HepG2 (cell line): ENCODE data around the gene TMEM125. TPM values are rescaled to one million over a fixed set of nuclear protein-coding genes. Genes with fewer than 3 reads are reported as not detected.

Experiments used
- DMAP1 ChIP-seq: IDR thresholded peaks from 2 replicates; pipeline ENCODE4 v1.6.1; 2016
- EED ChIP-seq: sonication (generic); formaldehyde crosslinking; IDR thresholded peaks from 2 replicates; pipeline ENCODE4 v1.5.0; 2020; ENCODE audit warnings: mild to moderate bottlenecking, missing genetic modification reagents
- ELF3 ChIP-seq: IDR thresholded peaks from 2 replicates; pipeline ENCODE4 v1.6.1; 2016; ENCODE audit warnings: missing genetic modification reagents, missing compliant biosample characterization
- ERF ChIP-seq: IDR thresholded peaks from 2 replicates; pipeline ENCODE4 v1.6.1; 2018; ENCODE audit warnings: missing biosample characterization, missing genetic modification reagents
- ETV5 ChIP-seq: IDR thresholded peaks from 2 replicates; pipeline ENCODE4 v1.6.1; 2018; ENCODE audit warnings: missing biosample characterization, missing genetic modification reagents, inconsistent platforms, borderline replicate concordance
- FOXO4 ChIP-seq: sonication (generic); formaldehyde crosslinking; conservative IDR thresholded peaks from 2 replicates; pipeline ENCODE4 v1.8.1; 2023; ENCODE audit warnings: missing genetic modification reagents
- GATA4 ChIP-seq: sonication (generic); IDR thresholded peaks from 2 replicates; pipeline ENCODE4 v1.6.1; 2016; ENCODE audit warnings: antibody characterized with exemption, low read depth, borderline replicate concordance
- GATAD1 ChIP-seq: IDR thresholded peaks from 2 replicates; pipeline ENCODE4 v1.6.1; 2016; ENCODE audit warnings: missing genetic modification reagents, missing compliant biosample characterization
- GTF2F1 ChIP-seq: fragments of 150-350 bp; IDR thresholded peaks from 2 replicates; pipeline ENCODE4 v1.6.1; 2014; ENCODE audit warnings: low read length
- HDAC2 ChIP-seq: sonication (generic); formaldehyde crosslinking; IDR thresholded peaks from 2 replicates; pipeline ENCODE4 v1.4.0; 2020; ENCODE audit warnings: missing genetic modification reagents
- HOXA5 ChIP-seq: sonication (generic); formaldehyde crosslinking; IDR thresholded peaks from 2 replicates; pipeline ENCODE4 v1.4.0; 2020; ENCODE audit warnings: missing genetic modification reagents
- KAT2B ChIP-seq: fragments of 150-350 bp; IDR thresholded peaks from 2 replicates; pipeline ENCODE4 v1.6.1; 2014; ENCODE audit warnings: low read depth, low read length, borderline replicate concordance
- MED1 ChIP-seq: sonication (generic); formaldehyde crosslinking; IDR thresholded peaks from 2 replicates; pipeline ENCODE4 v1.4.0; 2020; ENCODE audit warnings: missing genetic modification reagents
- NCOR1 ChIP-seq: fragments of 200-600 bp; sonication (generic); IDR thresholded peaks from 2 replicates; pipeline ENCODE4 v1.7.0; 2017; ENCODE audit warnings: antibody characterized with exemption, low read length, borderline replicate concordance
- PRMT3 ChIP-seq: sonication (generic); formaldehyde crosslinking; IDR thresholded peaks from 2 replicates; pipeline ENCODE4 v1.8.1; 2022; ENCODE audit warnings: low read depth, mild to moderate bottlenecking, moderate library complexity, missing genetic modification reagents, borderline replicate concordance
- PRPF4 ChIP-seq: fragments of 200-400 bp; formaldehyde crosslinking; IDR thresholded peaks from 2 replicates; pipeline ENCODE4 v1.6.1; 2016; ENCODE audit warnings: low read length, low read depth; ENCODE audit not compliant: poor library complexity, severe bottlenecking
- RARA ChIP-seq: IDR thresholded peaks from 2 replicates; pipeline ENCODE4 v1.6.1; 2016; ENCODE audit warnings: missing genetic modification reagents, missing compliant biosample characterization
- U2AF1 ChIP-seq: fragments of 200-400 bp; formaldehyde crosslinking; optimal IDR thresholded peaks from 2 replicates; pipeline ENCODE3; 2017; ENCODE audit warnings: mild to moderate bottlenecking, low read depth, low read length
- XRCC5 ChIP-seq: fragments of 200-400 bp; formaldehyde crosslinking; optimal IDR thresholded peaks from 2 replicates; pipeline ENCODE3; 2017; ENCODE audit warnings: mild to moderate bottlenecking, low read length
- ZBTB38 ChIP-seq: sonication (generic); formaldehyde crosslinking; IDR thresholded peaks from 2 replicates; pipeline ENCODE4 v1.5.1; 2020; ENCODE audit warnings: mild to moderate bottlenecking, missing genetic modification reagents
- ZBTB42 ChIP-seq: sonication (generic); formaldehyde crosslinking; IDR thresholded peaks from 2 replicates; pipeline ENCODE4 v1.5.0; 2020; ENCODE audit warnings: mild to moderate bottlenecking, missing genetic modification reagents
- ZNF282 ChIP-seq: fragments of 450-650 bp; IDR thresholded peaks from 2 replicates; pipeline ENCODE4 v1.6.1; 2018; ENCODE audit not compliant: partially characterized antibody
- ZNF501 ChIP-seq: sonication (generic); formaldehyde crosslinking; IDR thresholded peaks from 2 replicates; pipeline ENCODE4 v1.5.1; 2020; ENCODE audit warnings: mild to moderate bottlenecking, moderate library complexity, missing genetic modification reagents
- ZNF562 ChIP-seq: sonication (generic); formaldehyde crosslinking; IDR thresholded peaks from 2 replicates; pipeline ENCODE4 v1.8.0; 2022; ENCODE audit warnings: missing genetic modification reagents, borderline replicate concordance
- ZNF574 ChIP-seq: sonication (generic); formaldehyde crosslinking; IDR thresholded peaks from 2 replicates; pipeline ENCODE4 v1.4.0; 2020; ENCODE audit warnings: missing genetic modification reagents
- ZNF607 ChIP-seq: sonication (generic); formaldehyde crosslinking; IDR thresholded peaks from 2 replicates; pipeline ENCODE4 v1.5.1; 2020; ENCODE audit warnings: missing genetic modification reagents, mild to moderate bottlenecking, borderline replicate concordance
- polyA plus RNA-seq, 8 experiments: library from polyadenylated mRNA; depleted of rRNA in 3 of 8; stranded (reverse) in 7 of 8; unstranded in 1 of 8; fragments of >200 nt; fragmentation: Illumina TruSeq in 4 of 8; extraction: Trizol in 4 of 8; gene quantifications; 2 replicates each; pipeline versions ENCODE4 v1.2.1 to v1.2.3, GENCODE V29; 2011 to 2016; ENCODE audit warnings: low read depth in 4 of 8, missing spikeins in 1 of 8, mixed read lengths in 1 of 8; ENCODE audit not compliant: insufficient read depth in 1 of 8
- total RNA-seq, 5 experiments: library from RNA; depleted of rRNA; stranded (reverse); fragments of >200 nt; fragmentation: Illumina TruSeq; extraction: Trizol; gene quantifications; 2 replicates each; pipeline ENCODE4 v1.2.3, GENCODE V29; 2016; ENCODE audit warnings: low read depth in 1 of 5
- TF ChIP-seq, protein P1 (sequence below): sonication (generic); formaldehyde crosslinking; IDR thresholded peaks from 2 replicates; pipeline ENCODE4 v1.5.0; 2020; ENCODE audit warnings: mild to moderate bottlenecking, missing genetic modification reagents

Gene TMEM125
- total and polyA plus RNA-seq, 2 of the 13 experiments (the other 11 are each of a cell fraction or from before 2014, with no cell fraction given), result 0.03 TPM; not detected in 1

DNA sequence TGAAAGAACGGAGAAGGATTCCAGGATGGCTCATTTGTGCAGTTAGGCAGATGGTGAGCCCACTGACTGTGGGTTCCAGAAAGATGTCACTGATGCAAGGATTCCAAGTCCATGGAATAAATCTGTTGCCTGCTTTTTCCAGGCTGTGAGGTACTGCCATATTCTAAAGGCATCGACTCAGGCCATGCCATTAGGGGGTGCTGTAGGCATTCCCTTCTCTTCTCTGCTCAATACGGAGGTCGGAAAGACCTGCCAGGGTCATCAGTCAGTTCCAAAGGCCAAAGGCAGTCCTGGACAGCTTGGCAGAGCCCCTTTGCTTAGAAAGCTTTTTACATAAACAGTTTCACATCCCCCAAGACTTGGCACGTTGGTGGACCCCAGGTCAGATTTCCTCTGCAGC is 31.7 kb upstream of the TMEM125 start (continued):
- TF ChIP-seq, protein P1, sequence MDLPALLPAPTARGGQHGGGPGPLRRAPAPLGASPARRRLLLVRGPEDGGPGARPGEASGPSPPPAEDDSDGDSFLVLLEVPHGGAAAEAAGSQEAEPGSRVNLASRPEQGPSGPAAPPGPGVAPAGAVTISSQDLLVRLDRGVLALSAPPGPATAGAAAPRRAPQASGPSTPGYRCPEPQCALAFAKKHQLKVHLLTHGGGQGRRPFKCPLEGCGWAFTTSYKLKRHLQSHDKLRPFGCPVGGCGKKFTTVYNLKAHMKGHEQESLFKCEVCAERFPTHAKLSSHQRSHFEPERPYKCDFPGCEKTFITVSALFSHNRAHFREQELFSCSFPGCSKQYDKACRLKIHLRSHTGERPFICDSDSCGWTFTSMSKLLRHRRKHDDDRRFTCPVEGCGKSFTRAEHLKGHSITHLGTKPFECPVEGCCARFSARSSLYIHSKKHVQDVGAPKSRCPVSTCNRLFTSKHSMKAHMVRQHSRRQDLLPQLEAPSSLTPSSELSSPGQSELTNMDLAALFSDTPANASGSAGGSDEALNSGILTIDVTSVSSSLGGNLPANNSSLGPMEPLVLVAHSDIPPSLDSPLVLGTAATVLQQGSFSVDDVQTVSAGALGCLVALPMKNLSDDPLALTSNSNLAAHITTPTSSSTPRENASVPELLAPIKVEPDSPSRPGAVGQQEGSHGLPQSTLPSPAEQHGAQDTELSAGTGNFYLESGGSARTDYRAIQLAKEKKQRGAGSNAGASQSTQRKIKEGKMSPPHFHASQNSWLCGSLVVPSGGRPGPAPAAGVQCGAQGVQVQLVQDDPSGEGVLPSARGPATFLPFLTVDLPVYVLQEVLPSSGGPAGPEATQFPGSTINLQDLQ (CRISPR knock-in tag), result no peak
- TF ChIP-seq RARA (CRISPR knock-in tag), result peak; percentile 46; the same call in 1 of the 2 replicates
- no peak for TF ChIP-seq ZNF562 (CRISPR knock-in tag)
- no peak for TF ChIP-seq GTF2F1
- TF ChIP-seq EED (CRISPR knock-in tag), result no peak
- TF ChIP-seq GATAD1 (CRISPR knock-in tag), result peak; percentile 50; the same call in 1 of the 2 replicates
- peak; percentile 79 for TF ChIP-seq ERF
- TF ChIP-seq ZBTB42 (CRISPR knock-in tag), result no peak
- TF ChIP-seq U2AF1, result no peak
- peak; percentile 49; the same call in 1 of the 2 replicates for TF ChIP-seq ETV5 (CRISPR knock-in tag)
- no peak for TF ChIP-seq GATA4
- no peak for TF ChIP-seq FOXO4 (CRISPR knock-in tag)
- TF ChIP-seq DMAP1 (CRISPR knock-in tag), result no peak
- TF ChIP-seq ZNF607, result 0 out of 2 replicates have a peak, but pooled peaks have one; percentile 43
- no peak for TF ChIP-seq PRPF4
- TF ChIP-seq XRCC5, result peak; percentile 73
- TF ChIP-seq NCOR1, result peak; percentile 56; the same call in 1 of the 2 replicates
- TF ChIP-seq ELF3 (CRISPR knock-in tag), result peak; percentile 44; the same call in 1 of the 2 replicates
- TF ChIP-seq HDAC2 (CRISPR knock-in tag), result peak; percentile 43; the same call in 1 of the 2 replicates
- 0 out of 2 replicates have a peak, but pooled peaks have one; percentile 32 for TF ChIP-seq MED1 (CRISPR knock-in tag)
- TF ChIP-seq ZBTB38, result no peak
- 0 out of 2 replicates have a peak, but pooled peaks have one; percentile 30 for TF ChIP-seq ZNF574 (CRISPR knock-in tag)
- TF ChIP-seq PRMT3, result no peak
- TF ChIP-seq HOXA5, result no peak
- no peak for TF ChIP-seq ZNF501 (CRISPR knock-in tag)
- TF ChIP-seq KAT2B, result no peak
- no peak for TF ChIP-seq ZNF282
